OCI-LY7 (cell line): ENCODE results near the gene GOLGA5. TPM values are rescaled to one million over a fixed set of nuclear protein-coding genes. Genes with fewer than 3 reads are reported as not detected.
"Not testable (repeated sequence)": the region's sequence is repeated elsewhere in the genome, so short reads cannot be mapped to it uniquely, and the experiment has no call there.

Experiments used
- BruUV-seq: library from RNA; stranded (reverse); fragments of 400-500 nt; replicated peaks from 2 replicates; lab custom pipeline; 2021; lab: Mats Ljungman, UMichigan
- CTCF ChIA-PET: fragments of 300-600 bp; sonication (Branson Sonifier 250); formaldehyde crosslinking; loops from one replicate; lab custom pipeline; 2022; ENCODE audit warnings: antibody characterized with exemption; ENCODE audit not compliant: unreplicated experiment; lab: Charles Lee
- POLR2A ChIA-PET: fragments of 300-600 bp; sonication (Branson Sonifier 250); formaldehyde crosslinking; loops from one replicate; lab custom pipeline; 2022; ENCODE audit warnings: antibody characterized with exemption; lab: Charles Lee
- DNase-seq: peaks from one replicate; pipeline ENCODE4 v3.0.0-alpha.2; 2015; ENCODE audit warnings: low spot score
- H2AFZ ChIP-seq: fragments of 200-600 bp; sonication (generic), shearing (Covaris generic); 2 replicates; pipeline ENCODE4 v1.6.1; 2014; ENCODE audit warnings: mild to moderate bottlenecking, antibody characterized with exemption, low read length, moderate library complexity
- H3K27ac ChIP-seq: fragments of 200-600 bp; sonication (generic); 2 replicates; pipeline ENCODE4 v1.5.1; 2014; ENCODE audit warnings: mixed run types, low read depth, mild to moderate bottlenecking, moderate library complexity, low read length, inconsistent platforms; ENCODE audit not compliant: poor library complexity, severe bottlenecking
- H3K36me3 ChIP-seq: fragments of 200-600 bp; sonication (generic); 2 replicates; pipeline ENCODE4 v1.6.1; 2014; ENCODE audit warnings: mild to moderate bottlenecking, antibody characterized with exemption, low read length, moderate library complexity, mixed read lengths; ENCODE audit not compliant: insufficient read depth
- H3K4me1 ChIP-seq: fragments of 200-600 bp; sonication (generic); 2 replicates; pipeline ENCODE4 v1.5.1; 2014; ENCODE audit warnings: mild to moderate bottlenecking, low read length; ENCODE audit not compliant: insufficient read depth, poor library complexity, severe bottlenecking
- H3K4me2 ChIP-seq: fragments of 200-600 bp; sonication (generic); 2 replicates; pipeline ENCODE4 v1.6.1; 2014; ENCODE audit warnings: mild to moderate bottlenecking, low read length
- H3K4me3 ChIP-seq: fragments of 200-600 bp; sonication (generic); 2 replicates; pipeline ENCODE4 v1.5.1; 2014; ENCODE audit warnings: mild to moderate bottlenecking, low read depth, low read length; ENCODE audit not compliant: poor library complexity, severe bottlenecking
- H3K79me2 ChIP-seq: fragments of 200-600 bp; sonication (generic); 2 replicates; pipeline ENCODE4 v1.6.1; 2016; ENCODE audit warnings: low read depth, mild to moderate bottlenecking, low read length, moderate library complexity, mixed read lengths; ENCODE audit not compliant: insufficient read depth
- H3K9me2 ChIP-seq: fragments of 200-600 bp; sonication (generic); 2 replicates; pipeline ENCODE4 v1.6.1; 2016; ENCODE audit warnings: mild to moderate bottlenecking, low read length, mixed read lengths; ENCODE audit not compliant: insufficient read depth
- H3K9me3 ChIP-seq: fragments of 200-600 bp; sonication (generic); 2 replicates; pipeline ENCODE4 v1.6.1; 2014; ENCODE audit warnings: mild to moderate bottlenecking, mixed run types, low read length, mixed read lengths
- H4K20me1 ChIP-seq: fragments of 200-600 bp; sonication (generic); 2 replicates; pipeline ENCODE4 v1.6.1; 2014; ENCODE audit warnings: mild to moderate bottlenecking, antibody characterized with exemption, low read length, moderate library complexity, mixed read lengths; ENCODE audit not compliant: insufficient read depth
- CTCF ChIP-seq: fragments of 200-600 bp; sonication (generic); conservative IDR thresholded peaks from 2 replicates; pipeline ENCODE4 v1.5.1; 2014; ENCODE audit warnings: mild to moderate bottlenecking, antibody characterized with exemption, low read length, moderate library complexity, mixed read lengths
- EZH2phosphoT487 ChIP-seq: fragments of 200-600 bp; sonication (generic); IDR thresholded peaks from 2 replicates; pipeline ENCODE4 v1.6.1; 2018; ENCODE audit warnings: low read depth, borderline replicate concordance, mild to moderate bottlenecking, mixed run types, antibody characterized with exemption, low read length, moderate library complexity, mixed read lengths
- intact Hi-C: fragments of 100-400 bp; cut with micrococcal nuclease; formaldehyde crosslinking; loops from one replicate; pipeline ENCODE4 v1.10.0; 2022; ENCODE audit not compliant: unreplicated experiment
- total RNA-seq, 2 experiments: library from RNA; depleted of rRNA in 1 of 2; stranded (reverse); fragments of >200 nt in 1 of 2; shearing (Covaris generic) in 1 of 2; gene quantifications; 2 replicates each; pipeline ENCODE4 v1.2.3, GENCODE V29; 2014 to 2022

GOLGA5 gene
- total RNA-seq, 2 experiments from 2014 or later = 13.3 to 19.8 TPM

- intact Hi-C loops = loop anchor here (2.0 to 5.0 kb wide), 2 partner anchors 34 to 44 kb away; partner anchors contain the start of gene GOLGA5
- POLR2A ChIA-PET = interaction anchor here (0.7 to 1.0 kb wide), 4 partner anchors 11 to 55 kb away, joined by 3 to 4 read pairs (median 4); no protein-coding TSS in a partner anchor
- Histone ChIP-seq H3K4me3 (peak within 1 kb of the TSS; percentile 87), H3K27ac (no peak within 1 kb of the TSS), H3K9me2 (no peaks in the 10 kb centered on the region), H3K36me3 (no peaks in the 10 kb centered on the region), H2AFZ (peak within 1 kb of the TSS; percentile 82), H3K79me2 (peaks cover 17% of the 10 kb centered on the region; the same call in 1 of the 2 replicates), H3K4me2 (peak within 1 kb of the TSS; percentile 85), H4K20me1 (no peaks in the 10 kb centered on the region), H3K4me1 (peaks cover 22% of the 10 kb centered on the region), H3K9me3 (peaks cover 6% of the 10 kb centered on the region; the same call in 1 of the 2 replicates)
- BruUV-seq = no TSS peak
- TF ChIP-seq CTCF = no peak
- no peak for TF ChIP-seq EZH2phosphoT487
- CTCF ChIA-PET = interaction anchor here (0.6 to 1.0 kb wide), 3 partner anchors 15 to 60 kb away, joined by 3 read pairs; no protein-coding TSS in a partner anchor
- peak; percentile 95 for DNase-seq
Measured at GRCh38 chr14:92748259-92749016, 45.7 kb upstream of the GOLGA5 start, which contains the start of gene LGMN. TSS of gene LGMN (minus strand) at chr14:92748627. CDS start at chr14:92732786, 15,841 bp downstream.

GRCh38 chr14:92750222-92750728 lies 43.8 kb upstream of the GOLGA5 start:
- H2AFZ ChIP-seq, H3K4me3 ChIP-seq, H3K9me3 ChIP-seq, H4K20me1 ChIP-seq, DNase-seq, H3K27ac ChIP-seq, H3K36me3 ChIP-seq, BruUV-seq, H3K4me2 ChIP-seq, H3K9me2 ChIP-seq, intact Hi-C loops: not testable (repeated sequence)
- ChIA-PET CTCF (interaction anchor here (0.7 kb wide), 1 partner anchor 9 kb away, joined by 3 read pairs; no protein-coding TSS in a partner anchor), POLR2A (interaction anchor here (0.5 to 1.0 kb wide), 3 partner anchors 24 to 213 kb away, joined by 3 read pairs; no protein-coding TSS in a partner anchor)
- peaks cover 11% of the 10 kb centered on the region for H3K4me1 ChIP-seq
- H3K79me2 ChIP-seq = peaks cover 12% of the 10 kb centered on the region; the same call in 1 of the 2 replicates

GRCh38 chr14:92750994-92751400 lies 43.1 kb upstream of the GOLGA5 start:
- CTCF ChIA-PET = interaction anchor here (0.7 kb wide), 1 partner anchor 8 kb away, joined by 3 read pairs; no protein-coding TSS in a partner anchor
- no peaks in the 10 kb centered on the region for H4K20me1 ChIP-seq
- peaks cover 12% of the 10 kb centered on the region; the same call in 1 of the 2 replicates for H3K79me2 ChIP-seq
- DNase-seq = no peak
- no peak overlapping the region for H3K4me2 ChIP-seq
- intact Hi-C loops = no loop called here
- H3K9me2 ChIP-seq = no peaks in the 10 kb centered on the region
- no peak overlapping the region for H3K4me3 ChIP-seq
- H2AFZ ChIP-seq = no peak overlapping the region
- peaks cover 11% of the 10 kb centered on the region for H3K4me1 ChIP-seq
- H3K27ac ChIP-seq = no peak overlapping the region
- no peaks in the 10 kb centered on the region for H3K36me3 ChIP-seq
- POLR2A ChIA-PET = interaction anchor here (0.6 kb wide), 2 partner anchors 25 to 191 kb away, joined by 3 read pairs; no protein-coding TSS in a partner anchor
- TF ChIP-seq EZH2phosphoT487 (no peak), CTCF (no peak)
- peaks cover 6% of the 10 kb centered on the region; the same call in 1 of the 2 replicates for H3K9me3 ChIP-seq
- no TSS peak for BruUV-seq
